Measurements from ENCODE around the gene PRPF31. TPM values are rescaled to one million over a fixed set of nuclear protein-coding genes. Genes with fewer than 3 reads are reported as not detected.

The PRPF31 gene
- polyA plus RNA-seq, 1 donor (not counting 4 experiments of a cell fraction or from before 2014, with no cell fraction given), result 42.2 TPM

- Histone ChIP-seq H2AFZ (ENCODE audit: control insufficient read depth, low read length) (no peak overlapping the region), H3K4me2 (ENCODE audit: control insufficient read depth, extremely low read depth, insufficient read depth, low read depth, low read length) (peak overlapping the region; percentile 18)
- no peak for FAIRE-seq
Observed at GRCh38 chr19:54162884-54163283, 47.3 kb downstream of the PRPF31 start.

GRCh38 chr19:54164369-54165068 is 49.0 kb downstream of the PRPF31 start:
- H3K27me3 ChIP-seq (ENCODE audit: control insufficient read depth, extremely low read depth, insufficient read depth, low read length), result no peaks in the 10 kb centered on the region
- H4K20me1 ChIP-seq (ENCODE audit: control insufficient read depth, extremely low read depth, insufficient read depth, low read length), result no peaks in the 10 kb centered on the region
- no peak overlapping the region for H3K27ac ChIP-seq (ENCODE audit: control insufficient read depth, insufficient read depth, low read length)
- H3K9me1 ChIP-seq (ENCODE audit: control insufficient read depth, extremely low read depth, insufficient read depth, low read length), result no peaks in the 10 kb centered on the region
- no peak for TF ChIP-seq EZH2 (IDR thresholded peaks at IDR 0.05; ENCODE audit: low read length)
- TF ChIP-seq, protein P1, sequence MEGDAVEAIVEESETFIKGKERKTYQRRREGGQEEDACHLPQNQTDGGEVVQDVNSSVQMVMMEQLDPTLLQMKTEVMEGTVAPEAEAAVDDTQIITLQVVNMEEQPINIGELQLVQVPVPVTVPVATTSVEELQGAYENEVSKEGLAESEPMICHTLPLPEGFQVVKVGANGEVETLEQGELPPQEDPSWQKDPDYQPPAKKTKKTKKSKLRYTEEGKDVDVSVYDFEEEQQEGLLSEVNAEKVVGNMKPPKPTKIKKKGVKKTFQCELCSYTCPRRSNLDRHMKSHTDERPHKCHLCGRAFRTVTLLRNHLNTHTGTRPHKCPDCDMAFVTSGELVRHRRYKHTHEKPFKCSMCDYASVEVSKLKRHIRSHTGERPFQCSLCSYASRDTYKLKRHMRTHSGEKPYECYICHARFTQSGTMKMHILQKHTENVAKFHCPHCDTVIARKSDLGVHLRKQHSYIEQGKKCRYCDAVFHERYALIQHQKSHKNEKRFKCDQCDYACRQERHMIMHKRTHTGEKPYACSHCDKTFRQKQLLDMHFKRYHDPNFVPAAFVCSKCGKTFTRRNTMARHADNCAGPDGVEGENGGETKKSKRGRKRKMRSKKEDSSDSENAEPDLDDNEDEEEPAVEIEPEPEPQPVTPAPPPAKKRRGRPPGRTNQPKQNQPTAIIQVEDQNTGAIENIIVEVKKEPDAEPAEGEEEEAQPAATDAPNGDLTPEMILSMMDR (optimal IDR thresholded peaks at IDR 0.05 in 1 of 3, IDR thresholded peaks at IDR 0.05 in 1 of 3, conservative IDR thresholded peaks at IDR 0.05 in 1 of 3; ENCODE audit: extremely low read depth in 1 of 3, insufficient read depth in 2 of 3, low read length in 3 of 3), result no peak
- no peaks in the 10 kb centered on the region for H3K79me2 ChIP-seq (ENCODE audit: control insufficient read depth, insufficient read depth, low read length)
- H2AFZ ChIP-seq (ENCODE audit: control insufficient read depth, low read length), result no peak overlapping the region
- DNase-seq (ENCODE audit: low read depth, low spot score) (no peak), FAIRE-seq (no peak)
- H3K4me2 ChIP-seq (ENCODE audit: control insufficient read depth, extremely low read depth, insufficient read depth, low read depth, low read length), result no peak overlapping the region
- dilution Hi-C loops (cut with MboI; ENCODE audit: extremely low pct_ligation_motif_present, low sequenced_read_pairs), result no loop called here
- H3K9me3 ChIP-seq (ENCODE audit: control insufficient read depth, low read depth, low read length), result no peaks in the 10 kb centered on the region
- no peak overlapping the region for H3K9ac ChIP-seq (ENCODE audit: control insufficient read depth, extremely low read depth, insufficient read depth, low read length)
- no peaks in the 10 kb centered on the region for H3K36me3 ChIP-seq (ENCODE audit: control insufficient read depth in 2 of 2, extremely low read depth in 1 of 2, insufficient read depth in 2 of 2, low read length in 2 of 2)
- H3K4me3 ChIP-seq (ENCODE audit: control insufficient read depth in 2 of 3, extremely low read depth in 1 of 3, insufficient read depth in 2 of 3, low read depth in 1 of 3, low read length in 3 of 3), result no peak overlapping the region
- peaks cover 14% of the 10 kb centered on the region for H3K4me1 ChIP-seq (ENCODE audit: control insufficient read depth, extremely low read depth, insufficient read depth, low read length)

More at GRCh38 chr19:54162884-54163283, 47.3 kb downstream of the PRPF31 start:
- H3K4me3 ChIP-seq (ENCODE audit: control insufficient read depth in 2 of 3, extremely low read depth in 1 of 3, insufficient read depth in 2 of 3, low read depth in 1 of 3, low read length in 3 of 3), result peak overlapping the region; percentile 38 to 50 (median 39)
- peaks cover 24% of the 10 kb centered on the region for H3K4me1 ChIP-seq (ENCODE audit: control insufficient read depth, extremely low read depth, insufficient read depth, low read length)
- H3K36me3 ChIP-seq (ENCODE audit: control insufficient read depth in 2 of 2, extremely low read depth in 1 of 2, insufficient read depth in 2 of 2, low read length in 2 of 2), result peaks cover 1 to 2% of the 10 kb centered on the region in 2 experiments
- no peak for DNase-seq (ENCODE audit: low read depth, low spot score)
- TF ChIP-seq, protein P1 (optimal IDR thresholded peaks at IDR 0.05 in 1 of 3, IDR thresholded peaks at IDR 0.05 in 1 of 3, conservative IDR thresholded peaks at IDR 0.05 in 1 of 3; ENCODE audit: extremely low read depth in 1 of 3, insufficient read depth in 2 of 3, low read length in 3 of 3), result no peak
- TF ChIP-seq EZH2 (IDR thresholded peaks at IDR 0.05; ENCODE audit: low read length), result no peak
- no peak overlapping the region for H3K9ac ChIP-seq (ENCODE audit: control insufficient read depth, extremely low read depth, insufficient read depth, low read length)
- no peak overlapping the region for H3K27ac ChIP-seq (ENCODE audit: control insufficient read depth, insufficient read depth, low read length)
- dilution Hi-C loops (cut with MboI; ENCODE audit: extremely low pct_ligation_motif_present, low sequenced_read_pairs), result no loop called here
- no peaks in the 10 kb centered on the region for H4K20me1 ChIP-seq (ENCODE audit: control insufficient read depth, extremely low read depth, insufficient read depth, low read length)
- no peaks in the 10 kb centered on the region for H3K9me3 ChIP-seq (ENCODE audit: control insufficient read depth, low read depth, low read length)
- H3K27me3 ChIP-seq (ENCODE audit: control insufficient read depth, extremely low read depth, insufficient read depth, low read length), result no peaks in the 10 kb centered on the region
- H3K79me2 ChIP-seq (ENCODE audit: control insufficient read depth, insufficient read depth, low read length), result peaks cover 7% of the 10 kb centered on the region
- H3K9me1 ChIP-seq (ENCODE audit: control insufficient read depth, extremely low read depth, insufficient read depth, low read length), result no peaks in the 10 kb centered on the region

All from keratinocyte (primary cell).